Choroid plexus epithelial cell (primary cell): ENCODE data around the gene SPRR2D.

Experiments used
- DNase-seq: peaks from one replicate; pipeline ENCODE4 v3.0.0-alpha.2; 2010; ENCODE audit warnings: low read depth
- H3K4me3 ChIP-seq: 2 replicates; pipeline ENCODE4 v1.5.1; 2011; ENCODE audit warnings: low read depth, mild to moderate bottlenecking, control low read depth, low read length, moderate library complexity
- TF ChIP-seq, protein P1 (sequence below): conservative IDR thresholded peaks from 2 replicates; pipeline ENCODE4 v1.5.1; 2011; ENCODE audit warnings: low read depth, mild to moderate bottlenecking, control low read depth, inconsistent platforms, low read length, moderate library complexity

Gene SPRR2D

DNA sequence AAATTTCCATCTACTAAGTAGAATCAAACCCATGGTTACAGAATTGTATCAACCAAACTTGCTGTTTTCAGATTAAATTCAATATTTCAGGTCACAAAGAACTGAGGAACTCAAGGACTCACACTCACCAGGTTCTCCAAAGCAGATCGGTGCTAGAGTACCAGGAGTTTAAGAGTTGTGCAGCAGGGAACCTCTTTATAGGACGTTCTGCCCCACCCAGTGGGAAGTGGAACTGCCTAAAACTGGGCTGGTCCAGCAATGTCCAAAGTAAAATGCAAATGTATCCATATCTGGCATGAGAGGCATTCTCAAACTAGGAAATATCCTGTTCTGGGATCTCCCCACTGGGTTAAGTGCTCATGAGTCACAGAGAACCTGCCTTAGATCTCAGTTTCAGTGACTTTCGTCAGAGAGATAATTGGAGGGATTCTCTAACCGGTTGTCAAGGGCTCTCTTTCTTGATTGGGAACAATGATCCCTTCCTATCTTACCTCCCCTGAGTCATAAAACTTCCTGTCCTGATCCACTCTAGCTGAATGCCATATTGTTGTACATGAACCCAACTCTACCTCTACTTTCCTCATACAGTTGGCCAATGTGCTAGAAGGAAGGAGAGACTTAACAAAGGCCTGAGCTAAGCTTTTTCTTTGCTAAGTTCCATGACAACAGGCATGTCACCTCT lies at the start of gene SPRR2D:
Gene SPRR2D (minus strand): TSS at position 171 of the 682 bp plus-strand sequence. CDS start 774 bp downstream, outside the sequence.
- TF ChIP-seq, protein P1, sequence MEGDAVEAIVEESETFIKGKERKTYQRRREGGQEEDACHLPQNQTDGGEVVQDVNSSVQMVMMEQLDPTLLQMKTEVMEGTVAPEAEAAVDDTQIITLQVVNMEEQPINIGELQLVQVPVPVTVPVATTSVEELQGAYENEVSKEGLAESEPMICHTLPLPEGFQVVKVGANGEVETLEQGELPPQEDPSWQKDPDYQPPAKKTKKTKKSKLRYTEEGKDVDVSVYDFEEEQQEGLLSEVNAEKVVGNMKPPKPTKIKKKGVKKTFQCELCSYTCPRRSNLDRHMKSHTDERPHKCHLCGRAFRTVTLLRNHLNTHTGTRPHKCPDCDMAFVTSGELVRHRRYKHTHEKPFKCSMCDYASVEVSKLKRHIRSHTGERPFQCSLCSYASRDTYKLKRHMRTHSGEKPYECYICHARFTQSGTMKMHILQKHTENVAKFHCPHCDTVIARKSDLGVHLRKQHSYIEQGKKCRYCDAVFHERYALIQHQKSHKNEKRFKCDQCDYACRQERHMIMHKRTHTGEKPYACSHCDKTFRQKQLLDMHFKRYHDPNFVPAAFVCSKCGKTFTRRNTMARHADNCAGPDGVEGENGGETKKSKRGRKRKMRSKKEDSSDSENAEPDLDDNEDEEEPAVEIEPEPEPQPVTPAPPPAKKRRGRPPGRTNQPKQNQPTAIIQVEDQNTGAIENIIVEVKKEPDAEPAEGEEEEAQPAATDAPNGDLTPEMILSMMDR, result no peak
- DNase-seq, result no peak
- no peak within 1 kb of the TSS for H3K4me3 ChIP-seq

DNA sequence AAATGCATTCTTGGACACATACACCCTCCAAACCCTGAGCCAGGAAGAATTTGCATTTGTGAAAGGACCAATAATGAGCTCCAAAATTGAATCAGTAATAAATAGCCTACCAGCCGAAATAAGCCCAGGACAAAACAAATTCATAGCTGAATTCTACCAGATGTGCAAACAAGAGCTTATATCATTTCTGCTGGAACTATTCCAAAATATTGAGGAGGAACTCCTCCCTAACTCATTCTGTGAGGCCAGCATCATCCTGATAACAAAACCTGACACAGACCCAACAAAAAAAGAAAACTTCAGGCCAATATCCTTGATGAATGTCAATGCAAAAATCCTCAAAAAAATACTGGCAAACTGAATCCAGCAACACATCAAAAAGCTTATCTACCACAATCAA lies 46.7 kb upstream of the SPRR2D start:
- no peak overlapping the region for H3K4me3 ChIP-seq
- TF ChIP-seq, protein P1, result no peak
- DNase-seq, result no peak

DNA sequence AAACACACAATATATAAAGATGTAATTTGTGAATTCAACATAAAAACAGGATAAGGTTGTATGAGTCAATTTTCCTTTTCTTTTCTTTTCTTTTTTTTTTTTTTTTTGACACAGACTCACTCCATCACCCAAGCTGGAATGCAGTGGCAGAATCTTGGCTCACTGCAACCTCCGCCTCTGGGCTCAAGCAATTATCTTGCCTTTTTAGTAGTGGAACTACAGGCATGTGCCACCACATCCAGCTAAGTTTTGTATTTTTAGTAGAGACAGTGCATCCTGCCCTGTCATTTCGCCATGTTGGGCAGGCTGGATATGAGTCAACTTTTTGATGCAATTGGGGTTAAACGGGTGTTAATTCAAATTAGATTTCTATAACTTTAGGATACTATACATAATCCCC lies 40.8 kb upstream of the SPRR2D start:
- DNase-seq, result no peak
- no peak overlapping the region for H3K4me3 ChIP-seq
- TF ChIP-seq, protein P1, result no peak

DNA sequence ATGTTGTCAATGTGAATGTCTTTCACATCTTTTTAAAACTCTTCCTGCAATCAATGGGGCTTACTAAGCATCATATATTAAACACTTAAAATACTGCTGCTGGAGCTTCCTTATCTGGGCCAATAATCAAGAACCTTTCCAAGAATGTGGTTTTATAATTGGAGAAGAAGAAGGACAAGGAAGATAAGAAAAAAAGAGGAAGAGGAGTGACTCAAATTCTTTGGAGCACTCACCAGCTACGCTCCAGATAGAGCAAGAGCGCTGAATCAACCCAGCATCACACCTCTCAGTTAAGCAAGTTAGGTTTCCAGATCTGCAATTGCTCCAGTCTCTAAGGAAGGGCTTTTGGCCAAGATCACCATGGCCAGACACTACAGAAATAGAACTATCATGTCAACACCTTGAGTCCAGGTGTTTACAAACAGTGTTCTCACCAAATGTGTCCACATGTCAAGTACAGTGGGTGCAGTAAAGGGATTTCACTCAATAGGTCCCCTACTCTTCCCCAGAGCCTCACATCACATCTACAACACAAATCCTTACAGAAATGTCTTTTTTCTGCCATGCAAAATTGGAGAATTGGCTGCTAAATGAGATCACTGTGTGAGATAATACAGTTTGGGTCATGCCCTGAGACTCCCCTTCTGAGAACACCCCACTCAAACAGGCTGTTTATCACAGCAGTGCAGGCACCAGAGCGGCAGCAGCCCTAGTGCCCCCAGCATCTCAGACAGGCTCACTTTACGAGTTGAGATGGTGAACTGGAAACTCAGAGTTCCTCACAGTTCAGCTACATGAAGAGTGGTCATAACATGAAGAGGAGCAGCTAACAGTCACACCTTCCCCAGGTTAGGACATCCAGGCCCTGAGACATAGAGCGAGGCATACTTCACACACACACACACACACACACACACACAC lies 32.1 kb upstream of the SPRR2D start:
- TF ChIP-seq, protein P1, result no peak
- no peak overlapping the region for H3K4me3 ChIP-seq
- no peak for DNase-seq

DNA sequence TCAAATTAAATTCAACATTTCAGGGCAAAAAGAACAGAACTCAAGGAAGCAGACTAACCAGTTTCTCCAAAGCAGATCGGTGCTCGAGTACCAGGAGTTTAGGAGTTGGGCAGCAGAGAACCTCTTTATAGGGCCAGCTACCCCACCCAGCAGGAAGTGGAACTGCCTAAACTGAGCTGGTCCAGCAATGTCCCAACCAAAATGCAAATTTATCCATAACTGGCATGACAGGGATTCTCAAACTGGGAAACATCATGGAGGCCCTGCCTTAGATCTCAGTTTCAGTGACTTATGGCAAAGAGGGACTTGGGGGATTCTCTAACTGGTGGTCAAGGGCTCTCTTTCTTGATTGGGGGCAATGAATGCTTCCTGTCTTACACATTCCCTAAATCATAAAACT lies 30.6 kb upstream of the SPRR2D start, which contains the start of gene SPRR2B:
Gene SPRR2B (minus strand): TSS at position 101 of the 400 bp plus-strand sequence. CDS start 772 bp downstream, outside the sequence.
- no peak for DNase-seq
- H3K4me3 ChIP-seq, result no peak within 1 kb of the TSS
- TF ChIP-seq, protein P1, result no peak

DNA sequence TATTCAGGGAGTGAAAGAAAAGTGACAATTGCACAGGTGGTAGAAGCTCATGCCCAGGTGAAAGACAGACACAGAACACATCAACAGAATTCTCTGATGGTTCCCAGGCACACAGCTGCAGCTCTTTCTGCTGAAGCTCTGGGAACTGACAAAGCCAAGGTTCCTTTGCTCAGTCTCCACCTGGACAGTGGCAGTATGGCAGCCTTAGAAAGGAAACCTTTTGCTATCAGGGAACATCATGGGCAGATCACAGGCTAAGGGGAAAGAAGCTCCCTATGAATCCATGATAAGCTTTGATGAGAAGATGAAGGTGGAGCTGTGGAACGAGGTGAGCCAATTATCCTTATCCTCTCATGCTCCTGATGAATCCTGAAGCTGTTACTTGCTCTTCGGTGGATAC lies 29.3 kb upstream of the SPRR2D start:
- TF ChIP-seq, protein P1, result no peak
- H3K4me3 ChIP-seq, result no peak overlapping the region
- DNase-seq, result no peak
